Ectodermal cell (in vitro differentiated cells): ENCODE measurements around the gene PTGER4.
A peak's percentile ranks its signal among the peaks of the same experiment; 100 is the strongest.

Experiments
- H3K27ac ChIP-seq: 2 replicates; pipeline ENCODE4 v1.7.0; 2013; ENCODE audit warnings: mild to moderate bottlenecking, low read depth, low read length; ENCODE audit not compliant: insufficient read depth, poor library complexity, severe bottlenecking
- H3K27me3 ChIP-seq: 2 replicates; pipeline ENCODE4 v1.7.0; 2013; ENCODE audit warnings: mild to moderate bottlenecking, low read length; ENCODE audit not compliant: insufficient read depth, control insufficient read depth, poor library complexity, severe bottlenecking
- H3K36me3 ChIP-seq: one replicate; pipeline ENCODE4 v1.7.0; 2013; ENCODE audit warnings: low read length; ENCODE audit not compliant: control insufficient read depth, insufficient read depth
- H3K4me1 ChIP-seq: one replicate; pipeline ENCODE4 v1.7.0; 2013; ENCODE audit warnings: low read length; ENCODE audit not compliant: control insufficient read depth, insufficient read depth
- H3K4me3 ChIP-seq: 2 replicates; pipeline ENCODE4 v1.7.0; 2013; ENCODE audit warnings: low read depth, low read length, control low read depth; ENCODE audit not compliant: insufficient read depth
- H3K9me3 ChIP-seq: 2 replicates; pipeline ENCODE4 v1.7.0; 2013; ENCODE audit warnings: mild to moderate bottlenecking, low read length, moderate library complexity; ENCODE audit not compliant: control insufficient read depth
- WGBS, 2 experiments: methylation state at CpG; one replicate each; pipeline ENCODE4 v1.1.7; 2013; ENCODE audit warnings: missing lambda C conversion rate in 2 of 2; 5-methylcytosine and 5-hydroxymethylcytosine counted together

Gene PTGER4

GRCh38 chr5:40680741-40681362 lies 1.1 kb downstream of the PTGER4 start:
- WGBS, 2 experiments, result 8% methylated on average over 37 of the region's 37 CpGs
- H3K9me3 ChIP-seq, result no peaks in the 10 kb centered on the region
- H3K36me3 ChIP-seq, result no peaks in the 10 kb centered on the region
- peaks cover 4% of the 10 kb centered on the region for H3K4me1 ChIP-seq
- H3K4me3 ChIP-seq, result peak overlapping the region; percentile 22
- peaks cover 57% of the 10 kb centered on the region for H3K27me3 ChIP-seq
- H3K27ac ChIP-seq, result no peak overlapping the region

GRCh38 chr5:40681363-40682153 lies 1.8 kb downstream of the PTGER4 start:
- 4 to 5% methylated on average over 67 of the region's 67 CpGs for WGBS, 2 experiments
- H3K4me3 ChIP-seq, result peak overlapping the region; percentile 22
- H3K36me3 ChIP-seq, result no peaks in the 10 kb centered on the region
- peaks cover 4% of the 10 kb centered on the region for H3K4me1 ChIP-seq
- peaks cover 57% of the 10 kb centered on the region for H3K27me3 ChIP-seq
- H3K27ac ChIP-seq, result no peak overlapping the region
- H3K9me3 ChIP-seq, result no peaks in the 10 kb centered on the region

- no peaks in the 10 kb centered on the region for H3K9me3 ChIP-seq
- H3K4me1 ChIP-seq, result no peaks in the 10 kb centered on the region
- no peak overlapping the region for H3K27ac ChIP-seq
- H3K4me3 ChIP-seq, result no peak overlapping the region
- H3K36me3 ChIP-seq, result no peaks in the 10 kb centered on the region
- 71 to 76% methylated on average over 13 to 16 of the region's 16 CpGs for WGBS, 2 experiments
- peaks cover 57% of the 10 kb centered on the region for H3K27me3 ChIP-seq
Observed at GRCh38 chr5:40682154-40683017, 2.7 kb downstream of the PTGER4 start.

- Histone ChIP-seq H3K36me3 (no peaks in the 10 kb centered on the region), H3K27me3 (peaks cover 49% of the 10 kb centered on the region), H3K4me3 (no peak overlapping the region), H3K9me3 (no peaks in the 10 kb centered on the region), H3K4me1 (no peaks in the 10 kb centered on the region), H3K27ac (no peak overlapping the region)
- WGBS, 2 experiments, result 71 to 78% methylated on average over 1 of the region's 1 CpG
Observed at GRCh38 chr5:40683305-40683704, 3.6 kb downstream of the PTGER4 start.

- no peaks in the 10 kb centered on the region for H3K4me1 ChIP-seq
- H3K9me3 ChIP-seq, result no peaks in the 10 kb centered on the region
- H3K27me3 ChIP-seq, result peaks cover 36% of the 10 kb centered on the region
Observed at GRCh38 chr5:40685193-40685592, 5.5 kb downstream of the PTGER4 start.

GRCh38 chr5:40685976-40686486 lies 6.3 kb downstream of the PTGER4 start:
- Histone ChIP-seq H3K4me3 (no peak overlapping the region), H3K36me3 (no peaks in the 10 kb centered on the region), H3K4me1 (no peaks in the 10 kb centered on the region), H3K9me3 (no peaks in the 10 kb centered on the region), H3K27ac (no peak overlapping the region), H3K27me3 (peaks cover 28% of the 10 kb centered on the region)
- 89 to 100% methylated on average over 1 of the region's 1 CpG for WGBS, 2 experiments

More at GRCh38 chr5:40685193-40685592, 5.5 kb downstream of the PTGER4 start:
- Histone ChIP-seq H3K4me3 (no peak overlapping the region), H3K27ac (no peak overlapping the region), H3K36me3 (no peaks in the 10 kb centered on the region)

GRCh38 chr5:40687321-40687720 lies 7.6 kb downstream of the PTGER4 start:
- Histone ChIP-seq H3K4me1 (no peaks in the 10 kb centered on the region), H3K36me3 (no peaks in the 10 kb centered on the region), H3K27me3 (peaks cover 15% of the 10 kb centered on the region), H3K4me3 (no peak overlapping the region), H3K27ac (no peak overlapping the region), H3K9me3 (no peaks in the 10 kb centered on the region)
- 89 to 90% methylated on average over 6 to 7 of the region's 7 CpGs for WGBS, 2 experiments

GRCh38 chr5:40688127-40688761 lies 8.5 kb downstream of the PTGER4 start:
- Histone ChIP-seq H3K9me3 (no peaks in the 10 kb centered on the region), H3K4me1 (no peaks in the 10 kb centered on the region), H3K4me3 (no peak overlapping the region), H3K27me3 (peaks cover 6% of the 10 kb centered on the region), H3K36me3 (no peaks in the 10 kb centered on the region), H3K27ac (no peak overlapping the region)
- 18 to 21% methylated on average over 6 of the region's 8 CpGs for whole genome bisulfite sequencing, 2 experiments

GRCh38 chr5:40688996-40689395 lies 9.3 kb downstream of the PTGER4 start:
- Histone ChIP-seq H3K9me3 (no peaks in the 10 kb centered on the region), H3K27me3 (no peaks in the 10 kb centered on the region), H3K4me1 (no peaks in the 10 kb centered on the region), H3K27ac (no peak overlapping the region), H3K36me3 (no peaks in the 10 kb centered on the region), H3K4me3 (no peak overlapping the region)
